Measurements from ENCODE around the gene MMS22L.

MMS22L gene

GRCh38 chr6:97282726-97283617, at the start of gene MMS22L:
TSS of gene MMS22L (minus strand) at chr6:97283216. CDS start at chr6:97282477, 739 bp downstream.
- DNase-seq: peak; percentile 96

DNA sequence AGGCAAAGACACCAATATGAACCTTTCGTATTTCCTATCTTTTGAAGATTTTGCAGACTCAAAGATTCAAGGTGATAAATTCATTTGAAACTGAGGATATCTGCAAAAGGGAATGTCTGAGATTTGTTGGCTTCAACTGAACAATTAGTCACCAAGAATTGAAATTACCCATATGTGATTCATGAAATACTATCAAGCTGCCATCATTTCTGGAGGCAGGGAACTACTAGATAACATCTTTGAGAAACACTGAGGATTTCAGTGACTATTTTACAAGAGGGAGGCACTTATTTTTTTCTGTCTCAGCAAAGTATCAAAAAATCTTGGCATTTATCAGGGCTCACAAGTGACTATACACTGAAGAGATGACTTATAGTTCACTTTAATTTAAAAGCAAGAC, 39.8 kb upstream of the MMS22L start:
- peak; percentile 81 for DNase-seq

- no peak for DNase-seq
Observed at GRCh38 chr6:97322226-97322625, 39.2 kb upstream of the MMS22L start.

DNA sequence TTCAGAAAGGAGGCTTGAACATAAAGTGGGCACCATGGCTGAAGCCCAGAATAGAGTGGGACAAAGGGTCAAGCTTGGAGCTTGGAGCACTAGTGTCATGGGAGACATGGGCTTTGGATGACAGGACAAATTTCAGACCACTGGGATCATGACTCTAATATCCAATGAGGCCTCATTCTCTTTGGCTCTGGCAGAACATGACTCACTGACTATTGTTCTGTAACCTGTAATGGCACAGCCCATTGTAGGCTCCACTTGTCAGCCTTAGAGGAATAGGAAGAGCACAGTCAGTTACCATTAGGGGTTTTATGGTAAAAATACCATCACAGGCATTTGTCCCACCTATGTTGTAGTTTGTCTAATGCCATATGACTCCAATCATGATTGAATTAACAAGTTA, 34.0 kb upstream of the MMS22L start:
- DNase-seq: no peak

DNA sequence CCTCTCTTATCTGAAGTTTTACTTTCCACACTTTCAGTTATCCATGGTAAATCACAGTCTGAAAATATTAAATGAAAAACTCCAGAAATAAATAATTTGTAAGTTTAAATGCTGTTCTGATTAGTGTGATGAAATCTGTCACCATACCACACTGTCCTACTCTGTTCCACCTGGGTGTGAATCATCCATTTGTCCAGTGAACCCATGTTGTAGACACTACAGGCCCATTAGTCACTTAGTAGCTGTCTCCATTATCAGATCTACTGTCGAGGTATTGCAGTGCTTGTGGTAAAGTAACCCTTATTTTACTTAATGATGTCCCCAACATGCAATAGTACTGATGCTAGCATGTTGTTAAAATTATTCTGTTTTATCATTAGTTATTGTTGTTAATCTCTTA, 29.2 kb upstream of the MMS22L start:
- DNase-seq: no peak

- no peak for DNase-seq
Observed at GRCh38 chr6:97306544-97307320, 23.7 kb upstream of the MMS22L start.

DNA sequence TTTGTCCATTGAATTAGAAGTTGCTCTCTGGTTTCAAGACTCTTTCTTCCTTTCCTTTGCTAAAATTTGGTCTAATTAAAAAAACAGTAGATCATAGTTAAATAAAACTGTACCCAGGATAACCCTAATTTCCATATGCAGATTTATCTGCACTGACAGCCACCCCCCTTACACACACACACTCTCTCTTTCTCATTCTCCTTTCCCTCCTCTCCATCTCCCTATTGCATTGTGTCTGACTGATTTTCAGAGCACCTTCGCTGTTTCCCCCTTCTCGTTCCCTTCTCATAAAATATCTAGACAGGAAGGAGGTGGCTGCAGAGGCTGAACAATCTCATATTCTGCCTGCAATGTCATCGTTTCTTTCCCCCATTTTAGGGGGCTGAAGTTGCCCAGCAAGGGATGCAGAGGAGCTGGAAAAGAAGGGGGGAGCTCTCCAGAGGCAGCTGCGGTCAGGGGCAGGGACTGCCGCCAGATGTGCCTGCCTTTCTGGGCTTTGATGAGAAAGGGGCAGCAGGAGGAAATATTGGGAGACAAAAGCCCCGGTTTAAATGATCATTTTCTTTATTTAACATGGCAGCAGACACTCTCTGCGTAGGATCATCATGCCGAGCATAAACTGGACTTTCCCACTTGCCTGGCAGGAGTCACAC, 22.5 kb upstream of the MMS22L start:
- DNase-seq: no peak

- DNase-seq: no peak
Observed at GRCh38 chr6:97304701-97305100, 21.7 kb upstream of the MMS22L start.

DNA sequence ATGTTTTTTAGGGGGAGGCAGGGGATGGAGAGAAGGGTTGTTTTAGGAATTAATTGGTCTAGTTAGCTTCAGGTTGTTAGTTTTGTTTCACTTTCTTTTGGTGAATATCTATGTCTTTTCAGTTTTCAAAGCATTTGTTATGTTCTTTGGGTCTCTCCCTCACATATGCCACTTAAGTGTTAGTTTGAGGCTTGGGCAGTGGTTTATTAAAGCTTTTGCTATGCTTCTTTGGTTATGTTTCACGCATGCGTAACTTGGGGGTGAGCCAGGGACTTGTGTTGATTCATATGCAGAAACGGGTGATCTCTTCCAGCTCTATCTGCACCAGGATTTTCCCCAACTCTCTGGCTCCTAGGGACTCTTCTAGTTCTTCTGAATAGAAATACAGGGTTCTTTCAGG, 11.4 kb upstream of the MMS22L start:
- peak; percentile 67 for DNase-seq

DNA sequence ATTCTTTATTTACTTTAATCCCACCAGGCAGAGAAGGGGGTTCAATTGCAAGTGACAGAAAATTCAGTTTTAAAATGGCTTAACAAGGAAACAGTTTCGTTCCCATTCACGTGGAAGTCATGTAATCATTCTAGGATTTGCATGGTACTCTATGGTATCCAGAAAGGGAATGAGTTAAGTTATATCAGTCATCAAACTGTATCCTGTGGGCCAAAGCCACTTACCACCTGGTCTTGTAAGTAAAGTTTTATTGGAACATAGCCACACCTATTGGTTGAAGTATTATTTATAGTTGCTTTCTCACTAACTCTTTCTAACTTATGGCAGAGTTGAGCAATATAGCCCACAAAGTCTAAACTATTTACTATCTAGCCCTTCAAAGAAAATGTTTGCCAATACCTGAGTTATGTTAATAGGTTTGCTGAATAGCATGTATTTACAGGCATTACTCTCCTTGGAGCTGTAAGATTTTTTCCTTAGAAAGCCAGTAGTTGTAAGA, 10.2 kb upstream of the MMS22L start:
- no peak for DNase-seq

DNA sequence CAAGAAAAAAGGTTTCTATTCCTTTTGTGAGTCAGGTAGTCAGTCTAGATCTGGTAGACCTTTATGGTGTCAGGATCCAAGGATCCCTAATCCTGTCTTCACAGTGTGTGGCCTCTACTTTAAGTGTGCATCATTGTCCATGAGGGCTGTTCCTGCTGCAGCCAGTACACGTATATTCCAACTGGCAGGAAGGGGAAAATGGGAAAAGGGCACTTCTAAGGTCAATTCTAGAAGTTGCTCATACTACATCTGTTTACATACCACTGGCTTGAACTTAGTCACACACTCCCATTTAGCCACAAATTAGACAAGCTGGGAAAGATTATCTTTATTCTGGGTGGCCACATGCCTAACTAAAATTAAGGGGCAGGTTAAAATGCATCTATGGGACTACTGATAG, 9.7 kb upstream of the MMS22L start:
- peak; percentile 77 for DNase-seq

DNA sequence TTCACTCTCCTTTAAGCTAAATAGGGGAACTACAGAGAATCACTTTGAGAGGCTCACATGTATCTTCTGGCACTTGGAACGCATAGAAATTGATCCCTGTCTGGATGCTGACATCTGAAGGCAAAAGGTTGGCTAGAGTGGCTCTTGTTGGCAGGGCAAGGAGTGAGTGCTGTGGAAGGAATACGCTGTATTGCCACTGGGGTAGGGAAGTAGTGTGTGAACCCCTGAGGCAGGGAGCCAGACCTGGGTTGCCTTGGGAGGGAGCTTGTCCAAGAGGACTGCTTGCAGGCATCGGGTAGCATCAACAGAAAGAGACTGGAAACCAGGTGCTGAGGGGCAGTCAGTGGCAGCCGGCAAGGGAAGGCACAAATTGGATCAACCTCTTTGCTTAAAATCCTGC, 8.9 kb upstream of the MMS22L start:
- no peak for DNase-seq

- DNase-seq: no peak
Observed at GRCh38 chr6:97289332-97289731, 6.3 kb upstream of the MMS22L start.

DNA sequence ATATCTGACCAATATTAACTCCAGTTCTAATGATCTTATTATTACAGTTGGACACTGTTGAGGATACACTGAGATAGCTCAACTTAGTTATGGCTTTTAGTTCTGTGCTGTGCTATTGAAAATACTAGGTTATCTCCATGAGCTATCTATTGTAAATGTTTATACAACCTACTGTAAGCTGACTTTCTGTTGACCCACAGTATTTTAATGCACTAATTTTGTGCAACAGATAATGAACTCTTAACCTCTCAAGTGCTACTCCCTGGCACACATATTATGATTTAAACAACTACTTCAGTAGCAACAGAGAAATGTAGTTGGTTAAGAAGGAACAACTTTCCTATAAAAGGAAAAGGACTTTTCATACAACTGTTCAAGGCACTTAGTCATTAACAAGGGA, 5.2 kb upstream of the MMS22L start:
- DNase-seq: no peak

DNA sequence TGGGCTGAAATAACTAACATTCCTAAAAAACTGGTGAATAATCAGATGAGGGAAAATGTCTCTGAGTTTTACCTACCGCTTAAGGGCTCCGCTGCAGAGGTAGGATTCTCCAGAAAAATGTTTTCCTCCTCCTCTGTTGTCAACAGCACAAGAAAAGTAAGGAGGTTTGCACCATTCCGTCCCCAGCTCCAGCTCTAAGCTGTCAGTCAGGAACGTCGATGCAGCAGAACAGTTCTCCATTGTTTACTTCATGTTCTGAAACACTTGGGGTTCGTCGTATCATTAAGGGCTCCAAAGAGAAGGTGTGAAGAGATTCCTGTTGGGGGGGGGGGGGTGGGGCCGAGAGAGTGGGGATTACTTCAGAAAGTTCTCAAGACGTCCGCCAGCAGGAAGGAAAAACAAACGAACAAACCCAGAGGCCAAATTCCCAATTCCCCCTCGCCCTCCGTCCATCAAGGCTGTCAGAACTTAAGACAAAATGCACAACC, 734 bp downstream of the MMS22L start:
- peak; percentile 14 for DNase-seq

DNA sequence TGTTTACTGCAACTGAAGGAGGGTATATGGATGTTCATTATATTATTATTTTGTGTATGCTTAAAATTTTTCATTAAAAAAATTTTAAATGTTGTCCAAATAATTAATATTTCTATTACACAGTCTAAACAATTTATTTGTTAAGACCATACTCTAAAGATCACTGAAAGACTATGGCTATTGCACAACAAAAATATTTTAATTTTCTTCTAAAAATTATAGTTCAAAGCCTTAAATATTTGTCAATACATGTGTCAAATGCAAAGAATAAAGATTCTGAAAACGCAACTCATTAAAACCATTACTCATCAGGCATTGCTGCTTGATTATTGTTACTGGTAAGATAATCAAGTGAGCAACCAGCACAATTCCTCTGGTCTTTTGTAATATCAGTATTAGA, 2.2 kb downstream of the MMS22L start:
- DNase-seq: no peak

- no peak for DNase-seq
Observed at GRCh38 chr6:97275804-97276203, 7.2 kb downstream of the MMS22L start.

DNA sequence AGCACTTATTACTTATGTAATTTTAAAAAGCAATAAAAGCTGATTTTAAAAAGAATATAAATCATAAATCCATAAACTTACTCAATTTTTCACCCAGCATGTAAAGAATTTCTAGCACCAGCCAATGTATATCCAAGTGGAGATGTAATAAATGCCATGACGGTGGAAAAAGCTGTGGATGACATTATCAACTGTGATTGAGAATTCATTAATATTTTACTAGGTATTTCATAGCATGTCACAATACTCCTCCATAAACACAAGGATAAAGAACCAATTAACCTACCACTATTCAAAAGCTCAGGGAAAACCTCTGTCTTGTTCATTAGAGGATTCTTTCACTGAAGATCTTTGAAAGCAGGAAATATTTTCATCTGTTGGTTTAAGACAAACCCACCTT, 13.2 kb downstream of the MMS22L start:
- DNase-seq: no peak

GRCh38 chr6:97262676-97263075, 20.3 kb downstream of the MMS22L start:
- no peak for DNase-seq

DNA sequence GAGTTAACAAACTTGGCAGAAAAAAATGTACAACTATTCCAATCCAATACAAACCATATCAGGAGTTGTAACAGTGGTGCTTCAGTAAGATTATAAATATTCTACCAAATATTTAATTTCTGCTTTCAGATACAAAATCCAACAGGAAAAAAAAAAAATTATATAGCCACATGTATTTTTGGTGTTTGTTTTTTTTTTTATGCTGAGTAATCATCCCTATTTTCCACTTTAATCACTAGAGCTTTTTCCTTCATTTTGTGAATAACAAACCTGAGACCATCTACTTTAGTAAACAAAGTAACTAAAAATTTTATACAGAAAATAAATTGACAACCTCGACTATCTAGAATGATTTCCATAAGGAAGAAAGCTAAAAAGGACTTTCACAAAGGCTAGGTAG, 36.2 kb downstream of the MMS22L start:
- no peak for DNase-seq

- DNase-seq: peak; percentile 80
Observed at GRCh38 chr6:97240222-97240621, 42.8 kb downstream of the MMS22L start.

GRCh38 chr6:97231911-97232310, 51.1 kb downstream of the MMS22L start:
- no peak for DNase-seq

DNA sequence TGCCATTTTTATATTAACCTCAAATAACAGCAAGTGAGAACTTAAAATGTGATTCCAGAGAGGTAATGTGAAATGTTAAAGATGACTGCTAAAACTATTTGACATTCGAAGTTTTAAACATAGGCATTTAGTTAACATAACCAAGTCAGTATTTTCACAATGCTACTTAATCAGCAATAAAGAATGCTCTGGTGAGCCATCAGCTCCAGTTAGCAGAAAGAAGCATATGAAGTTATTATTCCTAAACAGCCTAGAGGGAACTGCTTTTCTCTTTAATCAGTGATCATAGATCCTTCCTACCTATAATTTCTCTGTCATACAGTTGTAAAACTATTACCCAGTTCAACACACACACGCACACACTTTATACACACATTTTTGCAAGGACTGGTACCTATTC, 60.1 kb downstream of the MMS22L start:
- peak; percentile 12 for DNase-seq
